K562 (cell line): ENCODE measurements around the gene OSCP1. TPM values are rescaled to one million over a fixed set of nuclear protein-coding genes. Genes with fewer than 3 reads are reported as not detected.

Experiments used
- C11orf30 ChIP-seq: fragments of 450-650 bp; IDR thresholded peaks from 2 replicates; pipeline ENCODE4 v1.6.1; 2016; ENCODE audit warnings: low read depth, mild to moderate bottlenecking
- IRF2 ChIP-seq: sonication (generic); formaldehyde crosslinking; IDR thresholded peaks from 2 replicates; pipeline ENCODE4 v1.8.1; 2022; ENCODE audit warnings: mild to moderate bottlenecking, missing genetic modification reagents
- NFIX ChIP-seq: fragments of 250-450 bp; sonication (Bioruptor Pico); IDR thresholded peaks from 2 replicates; pipeline ENCODE4 v1.4.0; 2020; ENCODE audit warnings: low read depth, mild to moderate bottlenecking, moderate library complexity
- STAT5A ChIP-seq: IDR thresholded peaks from 2 replicates; pipeline ENCODE4 v1.6.1; 2012; ENCODE audit warnings: low read length, inconsistent platforms, borderline replicate concordance
- SUPT5H ChIP-seq: fragments of 450-650 bp; IDR thresholded peaks from 2 replicates; pipeline ENCODE4 v1.6.1; 2016
- TARDBP ChIP-seq: fragments of 450-650 bp; IDR thresholded peaks from 2 replicates; pipeline ENCODE4 v1.6.1; 2016
- TCF3 ChIP-seq: sonication (generic); formaldehyde crosslinking; IDR thresholded peaks from 2 replicates; pipeline ENCODE4 v1.4.0; 2020; ENCODE audit warnings: mild to moderate bottlenecking, missing genetic modification reagents
- ZNF263 ChIP-seq: sonication (generic); formaldehyde crosslinking; IDR thresholded peaks from 2 replicates; pipeline ENCODE4 v1.8.0; 2022; ENCODE audit warnings: mild to moderate bottlenecking, missing genetic modification reagents, borderline replicate concordance
- ZNF398 ChIP-seq: fragments of 250-450 bp; sonication (Bioruptor Pico); IDR thresholded peaks from 2 replicates; pipeline ENCODE4 v1.8.0; 2021; ENCODE audit warnings: moderate library complexity, mild to moderate bottlenecking, inconsistent platforms
- ZNF41 ChIP-seq: fragments of 250-450 bp; sonication (Bioruptor Pico); conservative IDR thresholded peaks from 2 replicates; pipeline ENCODE4 v1.4.0; 2020; ENCODE audit warnings: mild to moderate bottlenecking
- ZNF740 ChIP-seq, 3 experiments: fragments of 200-800 bp in 1 of 3; sonication (Bioruptor generic) in 1 of 3; sonication (generic) in 1 of 3; formaldehyde crosslinking in 1 of 3; IDR thresholded peaks; 2 replicates each; pipeline versions ENCODE4 v1.6.1 to v1.8.0; 2016 to 2022; ENCODE audit warnings: mild to moderate bottlenecking in 2 of 3, missing compliant biosample characterization in 2 of 3, missing genetic modification characterization in 2 of 3, missing genetic modification reagents in 1 of 3
- polyA plus RNA-seq, 8 experiments: library from polyadenylated mRNA; depleted of rRNA in 4 of 8; stranded (reverse) in 5 of 8; unstranded in 3 of 8; fragments of >200 nt; fragmentation: Nextera tagmentation in 2 of 8; fragmentation: Illumina TruSeq in 1 of 8; extraction: Ambion mirVana in 2 of 8; extraction: Trizol in 1 of 8; gene quantifications; 2 replicates each; pipeline versions ENCODE4 v1.2.1 to v1.2.3, GENCODE V29; 2011 to 2014; ENCODE audit warnings: inconsistent platforms in 1 of 8, missing spikeins in 1 of 8
- total RNA-seq, 7 experiments: library from RNA; depleted of rRNA in 6 of 7; stranded (reverse); fragments of >200 nt in 6 of 7; fragmentation: Illumina TruSeq in 2 of 7; extraction: Trizol in 2 of 7; gene quantifications; 2 replicates each; pipeline versions ENCODE4 v1.2.1 to v1.2.3, GENCODE V29; 2011 to 2021; ENCODE audit warnings: low replicate concordance in 1 of 7
- TF ChIP-seq, protein P1 (sequence below): sonication (generic); formaldehyde crosslinking; IDR thresholded peaks from 2 replicates; pipeline ENCODE4 v1.8.1; 2023; ENCODE audit warnings: missing genetic modification reagents, mild to moderate bottlenecking, borderline replicate concordance
- TF ChIP-seq, protein P2 (sequence below): fragments of 450-650 bp; IDR thresholded peaks from 2 replicates; pipeline ENCODE4 v1.6.1; 2017; ENCODE audit warnings: antibody characterized with exemption, mild to moderate bottlenecking

The OSCP1 gene
- total and polyA plus RNA-seq, 9 of the 15 experiments (the other 6 are each of a cell fraction or from before 2014, with no cell fraction given): 0.15 to 0.40 (median 0.33) TPM; not detected in 5

DNA sequence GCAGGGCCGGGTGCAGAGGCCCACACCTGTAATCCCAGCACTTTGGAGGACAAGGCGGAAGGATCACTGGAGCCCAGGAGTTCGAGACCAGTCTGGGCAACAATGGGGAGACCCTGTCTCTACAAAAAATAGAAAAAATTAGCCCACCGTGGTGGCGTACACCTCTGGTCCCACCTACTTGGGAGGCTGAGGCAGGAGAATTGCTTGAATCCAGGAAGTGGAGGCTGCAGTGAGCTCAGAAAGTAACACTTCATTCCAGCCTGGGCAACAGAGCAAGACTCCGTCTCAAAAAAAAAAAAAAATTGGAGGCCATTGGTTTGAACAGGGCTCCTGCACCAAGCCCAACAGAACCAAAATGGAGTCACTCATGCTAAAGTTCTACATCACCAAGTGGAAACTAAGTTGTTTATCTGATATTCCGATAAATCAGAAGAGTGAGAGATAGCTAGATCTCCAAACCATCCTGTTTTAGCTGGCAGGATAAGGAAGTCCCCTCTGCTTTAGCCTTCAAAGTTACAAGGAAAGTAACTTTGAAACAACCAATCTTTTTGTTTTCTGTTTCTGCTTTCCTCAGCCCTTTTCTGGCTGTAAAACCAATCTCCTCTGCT is 51.8 kb downstream of the OSCP1 start (continued):
- TF ChIP-seq ZNF740 (CRISPR knock-in tag; IDR thresholded peaks at IDR 0.05) (no peak), ZNF740 (tag; IDR thresholded peaks at IDR 0.05) (peak in 1 of 2 experiments; percentile 98; a peak in 2 of 4 replicates), NFIX (CRISPR knock-in tag) (peak; percentile 39), ZNF263 (CRISPR knock-in tag) (no peak), TARDBP (no peak), SUPT5H (no peak), TCF3 (CRISPR knock-in tag) (no peak), STAT5A (no peak), IRF2 (no peak), C11orf30 (no peak), ZNF41 (CRISPR knock-in tag) (peak; percentile 91), ZNF398 (peak; percentile 78; the same call in 1 of the 2 replicates)
- TF ChIP-seq, protein P1, sequence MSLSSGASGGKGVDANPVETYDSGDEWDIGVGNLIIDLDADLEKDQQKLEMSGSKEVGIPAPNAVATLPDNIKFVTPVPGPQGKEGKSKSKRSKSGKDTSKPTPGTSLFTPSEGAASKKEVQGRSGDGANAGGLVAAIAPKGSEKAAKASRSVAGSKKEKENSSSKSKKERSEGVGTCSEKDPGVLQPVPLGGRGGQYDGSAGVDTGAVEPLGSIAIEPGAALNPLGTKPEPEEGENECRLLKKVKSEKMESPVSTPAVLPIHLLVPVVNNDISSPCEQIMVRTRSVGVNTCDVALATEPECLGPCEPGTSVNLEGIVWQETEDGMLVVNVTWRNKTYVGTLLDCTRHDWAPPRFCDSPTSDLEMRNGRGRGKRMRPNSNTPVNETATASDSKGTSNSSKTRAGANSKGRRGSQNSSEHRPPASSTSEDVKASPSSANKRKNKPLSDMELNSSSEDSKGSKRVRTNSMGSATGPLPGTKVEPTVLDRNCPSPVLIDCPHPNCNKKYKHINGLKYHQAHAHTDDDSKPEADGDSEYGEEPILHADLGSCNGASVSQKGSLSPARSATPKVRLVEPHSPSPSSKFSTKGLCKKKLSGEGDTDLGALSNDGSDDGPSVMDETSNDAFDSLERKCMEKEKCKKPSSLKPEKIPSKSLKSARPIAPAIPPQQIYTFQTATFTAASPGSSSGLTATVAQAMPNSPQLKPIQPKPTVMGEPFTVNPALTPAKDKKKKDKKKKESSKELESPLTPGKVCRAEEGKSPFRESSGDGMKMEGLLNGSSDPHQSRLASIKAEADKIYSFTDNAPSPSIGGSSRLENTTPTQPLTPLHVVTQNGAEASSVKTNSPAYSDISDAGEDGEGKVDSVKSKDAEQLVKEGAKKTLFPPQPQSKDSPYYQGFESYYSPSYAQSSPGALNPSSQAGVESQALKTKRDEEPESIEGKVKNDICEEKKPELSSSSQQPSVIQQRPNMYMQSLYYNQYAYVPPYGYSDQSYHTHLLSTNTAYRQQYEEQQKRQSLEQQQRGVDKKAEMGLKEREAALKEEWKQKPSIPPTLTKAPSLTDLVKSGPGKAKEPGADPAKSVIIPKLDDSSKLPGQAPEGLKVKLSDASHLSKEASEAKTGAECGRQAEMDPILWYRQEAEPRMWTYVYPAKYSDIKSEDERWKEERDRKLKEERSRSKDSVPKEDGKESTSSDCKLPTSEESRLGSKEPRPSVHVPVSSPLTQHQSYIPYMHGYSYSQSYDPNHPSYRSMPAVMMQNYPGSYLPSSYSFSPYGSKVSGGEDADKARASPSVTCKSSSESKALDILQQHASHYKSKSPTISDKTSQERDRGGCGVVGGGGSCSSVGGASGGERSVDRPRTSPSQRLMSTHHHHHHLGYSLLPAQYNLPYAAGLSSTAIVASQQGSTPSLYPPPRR: no peak
- TF ChIP-seq, protein P2, sequence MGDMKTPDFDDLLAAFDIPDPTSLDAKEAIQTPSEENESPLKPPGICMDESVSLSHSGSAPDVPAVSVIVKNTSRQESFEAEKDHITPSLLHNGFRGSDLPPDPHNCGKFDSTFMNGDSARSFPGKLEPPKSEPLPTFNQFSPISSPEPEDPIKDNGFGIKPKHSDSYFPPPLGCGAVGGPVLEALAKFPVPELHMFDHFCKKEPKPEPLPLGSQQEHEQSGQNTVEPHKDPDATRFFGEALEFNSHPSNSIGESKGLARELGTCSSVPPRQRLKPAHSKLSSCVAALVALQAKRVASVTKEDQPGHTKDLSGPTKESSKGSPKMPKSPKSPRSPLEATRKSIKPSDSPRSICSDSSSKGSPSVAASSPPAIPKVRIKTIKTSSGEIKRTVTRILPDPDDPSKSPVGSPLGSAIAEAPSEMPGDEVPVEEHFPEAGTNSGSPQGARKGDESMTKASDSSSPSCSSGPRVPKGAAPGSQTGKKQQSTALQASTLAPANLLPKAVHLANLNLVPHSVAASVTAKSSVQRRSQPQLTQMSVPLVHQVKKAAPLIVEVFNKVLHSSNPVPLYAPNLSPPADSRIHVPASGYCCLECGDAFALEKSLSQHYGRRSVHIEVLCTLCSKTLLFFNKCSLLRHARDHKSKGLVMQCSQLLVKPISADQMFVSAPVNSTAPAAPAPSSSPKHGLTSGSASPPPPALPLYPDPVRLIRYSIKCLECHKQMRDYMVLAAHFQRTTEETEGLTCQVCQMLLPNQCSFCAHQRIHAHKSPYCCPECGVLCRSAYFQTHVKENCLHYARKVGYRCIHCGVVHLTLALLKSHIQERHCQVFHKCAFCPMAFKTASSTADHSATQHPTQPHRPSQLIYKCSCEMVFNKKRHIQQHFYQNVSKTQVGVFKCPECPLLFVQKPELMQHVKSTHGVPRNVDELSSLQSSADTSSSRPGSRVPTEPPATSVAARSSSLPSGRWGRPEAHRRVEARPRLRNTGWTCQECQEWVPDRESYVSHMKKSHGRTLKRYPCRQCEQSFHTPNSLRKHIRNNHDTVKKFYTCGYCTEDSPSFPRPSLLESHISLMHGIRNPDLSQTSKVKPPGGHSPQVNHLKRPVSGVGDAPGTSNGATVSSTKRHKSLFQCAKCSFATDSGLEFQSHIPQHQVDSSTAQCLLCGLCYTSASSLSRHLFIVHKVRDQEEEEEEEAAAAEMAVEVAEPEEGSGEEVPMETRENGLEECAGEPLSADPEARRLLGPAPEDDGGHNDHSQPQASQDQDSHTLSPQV: peak; percentile 100
